ENCODE measurements around the gene ADAMTSL2. TPM values are rescaled to one million over a fixed set of nuclear protein-coding genes. Genes with fewer than 3 reads are reported as not detected.

Gene ADAMTSL2
- total RNA-seq, 3 donors from 2014 or later (not counting 1 experiment from before 2014, with no cell fraction given) = not detected

- DNase-seq (no peak), ATAC-seq (no peak)
- Histone ChIP-seq H3K27ac (ENCODE audit: low read length) (no peak overlapping the region), H3K4me1 (ENCODE audit: control insufficient read depth, insufficient read depth, low read length) (no peaks in the 10 kb centered on the region), H3K9me3 (ENCODE audit: control insufficient read depth, insufficient read depth, low read length) (peaks cover 9% of the 10 kb centered on the region), H3K4me3 (ENCODE audit: low read length) (no peak overlapping the region), H3K36me3 (ENCODE audit: control insufficient read depth, insufficient read depth, low read length) (no peaks in the 10 kb centered on the region), H3K27me3 (ENCODE audit: control insufficient read depth, insufficient read depth, low read length) (no peaks in the 10 kb centered on the region)
- H3K27me3 Mint-ChIP-seq (ENCODE audit: low read depth in 2 of 2) = peaks cover 0 to 3% of the 10 kb centered on the region in 2 donors
- no peak overlapping the region for H3K4me3 Mint-ChIP-seq
- TF ChIP-seq CTCF (IDR thresholded peaks at IDR 0.05) = no peak
- H3K36me3 Mint-ChIP-seq = peaks cover 10% of the 10 kb centered on the region
- intact Hi-C loops (cut with micrococcal nuclease) = no loop called here
- H3K27ac Mint-ChIP-seq = no peak overlapping the region
- peaks cover 5 to 8% of the 10 kb centered on the region in 2 donors for H3K9me3 Mint-ChIP-seq
- WGBS (ENCODE audit: insufficient coverage) = 92% methylated on average over 2 of the region's 2 CpGs
- no peaks in the 10 kb centered on the region for H3K4me1 Mint-ChIP-seq
These were observed 59.8 kb downstream of the ADAMTSL2 start for GRCh38 chr9:133594310-133594709.

- Mint-ChIP-seq H3K27me3 (ENCODE audit: low read depth in 2 of 2) (peaks cover 0 to 1% of the 10 kb centered on the region in 2 donors), H3K4me3 (no peak overlapping the region)
- no peaks in the 10 kb centered on the region for H3K27me3 ChIP-seq (ENCODE audit: control insufficient read depth, insufficient read depth, low read length)
These were observed 61.4 kb downstream of the ADAMTSL2 start for GRCh38 chr9:133595910-133596309.

GRCh38 chr9:133597316-133597957 is 62.9 kb downstream of the ADAMTSL2 start:
- 79% methylated on average over 6 of the region's 7 CpGs for WGBS (ENCODE audit: insufficient coverage)
- ATAC-seq = no peak
- no peaks in the 10 kb centered on the region for H3K27me3 ChIP-seq (ENCODE audit: control insufficient read depth, insufficient read depth, low read length)
- peaks cover 0 to 9% of the 10 kb centered on the region in 2 donors for H3K27me3 Mint-ChIP-seq (ENCODE audit: low read depth in 2 of 2)
- H3K27ac ChIP-seq (ENCODE audit: low read length) = no peak overlapping the region
- H3K9me3 Mint-ChIP-seq = peaks cover 5 to 8% of the 10 kb centered on the region in 2 donors
- DNase-seq = no peak
- intact Hi-C loops (cut with micrococcal nuclease) = no loop called here
- no peaks in the 10 kb centered on the region for H3K4me1 ChIP-seq (ENCODE audit: control insufficient read depth, insufficient read depth, low read length)
- no peak overlapping the region for H3K4me3 ChIP-seq (ENCODE audit: low read length)
- H3K4me1 Mint-ChIP-seq = no peaks in the 10 kb centered on the region
- H3K36me3 Mint-ChIP-seq = peaks cover 10% of the 10 kb centered on the region
- no peak overlapping the region for H3K27ac Mint-ChIP-seq
- H3K4me3 Mint-ChIP-seq = no peak overlapping the region
- no peaks in the 10 kb centered on the region for H3K36me3 ChIP-seq (ENCODE audit: control insufficient read depth, insufficient read depth, low read length)
- TF ChIP-seq CTCF (IDR thresholded peaks at IDR 0.05) = no peak
- peaks cover 9% of the 10 kb centered on the region for H3K9me3 ChIP-seq (ENCODE audit: control insufficient read depth, insufficient read depth, low read length)

More at GRCh38 chr9:133595910-133596309, 61.4 kb downstream of the ADAMTSL2 start:
- Mint-ChIP-seq H3K4me1 (no peaks in the 10 kb centered on the region), H3K9me3 (peaks cover 5 to 8% of the 10 kb centered on the region in 2 donors), H3K36me3 (peaks cover 10% of the 10 kb centered on the region), H3K27ac (no peak overlapping the region)
- DNase-seq (no peak), ATAC-seq (no peak)
- Histone ChIP-seq H3K4me1 (ENCODE audit: control insufficient read depth, insufficient read depth, low read length) (no peaks in the 10 kb centered on the region), H3K9me3 (ENCODE audit: control insufficient read depth, insufficient read depth, low read length) (peaks cover 9% of the 10 kb centered on the region), H3K4me3 (ENCODE audit: low read length) (no peak overlapping the region), H3K27ac (ENCODE audit: low read length) (no peak overlapping the region), H3K36me3 (ENCODE audit: control insufficient read depth, insufficient read depth, low read length) (no peaks in the 10 kb centered on the region)
- TF ChIP-seq CTCF (IDR thresholded peaks at IDR 0.05) = no peak
- intact Hi-C loops (cut with micrococcal nuclease) = no loop called here
- WGBS (ENCODE audit: insufficient coverage) = 83% methylated on average over 8 of the region's 8 CpGs

GRCh38 chr9:133598978-133599377 is 64.5 kb downstream of the ADAMTSL2 start:
- ATAC-seq = no peak
- Histone ChIP-seq H3K27ac (ENCODE audit: low read length) (no peak overlapping the region), H3K27me3 (ENCODE audit: control insufficient read depth, insufficient read depth, low read length) (no peaks in the 10 kb centered on the region), H3K4me3 (ENCODE audit: low read length) (no peak overlapping the region), H3K4me1 (ENCODE audit: control insufficient read depth, insufficient read depth, low read length) (no peaks in the 10 kb centered on the region), H3K9me3 (ENCODE audit: control insufficient read depth, insufficient read depth, low read length) (peaks cover 9% of the 10 kb centered on the region), H3K36me3 (ENCODE audit: control insufficient read depth, insufficient read depth, low read length) (no peaks in the 10 kb centered on the region)
- peaks cover 0 to under 1% of the 10 kb centered on the region in 2 donors for H3K4me1 Mint-ChIP-seq
- DNase-seq = no peak
- intact Hi-C loops (cut with micrococcal nuclease) = no loop called here
- H3K27ac Mint-ChIP-seq = no peak overlapping the region
- no peak overlapping the region for H3K4me3 Mint-ChIP-seq
- peaks cover 10% of the 10 kb centered on the region for H3K36me3 Mint-ChIP-seq
- TF ChIP-seq CTCF (IDR thresholded peaks at IDR 0.05) = no peak
- H3K27me3 Mint-ChIP-seq (ENCODE audit: low read depth in 2 of 2) = peaks cover 0 to 9% of the 10 kb centered on the region in 2 donors
- 85% methylated on average over 7 of the region's 7 CpGs for WGBS (ENCODE audit: insufficient coverage)
- H3K9me3 Mint-ChIP-seq = peaks cover 5 to 8% of the 10 kb centered on the region in 2 donors

All from natural killer cell (primary cell).